Measurements from ENCODE around the gene TBC1D22B. TPM values are rescaled to one million over a fixed set of nuclear protein-coding genes. Genes with fewer than 3 reads are reported as not detected.

TBC1D22B gene
- total RNA-seq, 1 experiment from 2014 or later = 11.8 TPM

DNA sequence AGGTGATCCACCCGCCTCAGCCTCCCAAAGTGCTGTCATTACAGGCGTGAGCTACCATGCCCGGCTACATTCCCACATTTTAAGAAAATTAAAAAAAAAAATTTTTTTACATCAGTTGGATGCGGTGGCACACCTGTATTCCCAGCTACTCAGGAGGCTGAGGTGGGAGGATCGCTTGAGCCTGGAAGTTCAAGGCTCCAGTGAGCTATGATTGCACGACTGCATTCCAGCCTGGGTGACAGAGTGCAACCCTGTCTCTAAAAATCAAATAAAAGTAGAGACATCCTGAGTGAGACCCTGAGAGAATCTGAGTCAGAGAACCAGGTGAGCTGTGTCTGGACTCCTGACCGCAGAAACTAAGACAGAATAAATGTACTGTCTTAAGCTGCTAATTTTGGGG, 48.8 kb upstream of the TBC1D22B start:
- BruUV-seq (replicated peaks) = no TSS peak
- no peaks in the 10 kb centered on the region for H3K9me3 Mint-ChIP-seq (ENCODE audit: unreplicated experiment)
- no peak overlapping the region for H3K4me3 Mint-ChIP-seq (ENCODE audit: unreplicated experiment)
- Histone ChIP-seq H3K9me3 (no peaks in the 10 kb centered on the region), H3K4me1 (peaks cover 21% of the 10 kb centered on the region), H3K27me3 (replicated peaks; ENCODE audit: control insufficient read depth, insufficient read depth, low read length) (no peaks in the 10 kb centered on the region), H3K36me3 (ENCODE audit: control insufficient read depth, insufficient read depth, low read length) (no peaks in the 10 kb centered on the region), H3K4me3 (ENCODE audit: low read depth, low read length) (no peak overlapping the region)
- H3K4me1 Mint-ChIP-seq (ENCODE audit: low read depth, unreplicated experiment) = peaks cover 20% of the 10 kb centered on the region
- intact Hi-C loops (cut with micrococcal nuclease; ENCODE audit: unreplicated experiment) = loop anchor here (1.0 to 10.0 kb wide), 4 partner anchors 150 to 294 kb away; no protein-coding TSS in a partner anchor
- H3K36me3 Mint-ChIP-seq (ENCODE audit: insufficient read depth, unreplicated experiment) = peaks cover 6% of the 10 kb centered on the region
- TF ChIP-seq, protein P1, sequence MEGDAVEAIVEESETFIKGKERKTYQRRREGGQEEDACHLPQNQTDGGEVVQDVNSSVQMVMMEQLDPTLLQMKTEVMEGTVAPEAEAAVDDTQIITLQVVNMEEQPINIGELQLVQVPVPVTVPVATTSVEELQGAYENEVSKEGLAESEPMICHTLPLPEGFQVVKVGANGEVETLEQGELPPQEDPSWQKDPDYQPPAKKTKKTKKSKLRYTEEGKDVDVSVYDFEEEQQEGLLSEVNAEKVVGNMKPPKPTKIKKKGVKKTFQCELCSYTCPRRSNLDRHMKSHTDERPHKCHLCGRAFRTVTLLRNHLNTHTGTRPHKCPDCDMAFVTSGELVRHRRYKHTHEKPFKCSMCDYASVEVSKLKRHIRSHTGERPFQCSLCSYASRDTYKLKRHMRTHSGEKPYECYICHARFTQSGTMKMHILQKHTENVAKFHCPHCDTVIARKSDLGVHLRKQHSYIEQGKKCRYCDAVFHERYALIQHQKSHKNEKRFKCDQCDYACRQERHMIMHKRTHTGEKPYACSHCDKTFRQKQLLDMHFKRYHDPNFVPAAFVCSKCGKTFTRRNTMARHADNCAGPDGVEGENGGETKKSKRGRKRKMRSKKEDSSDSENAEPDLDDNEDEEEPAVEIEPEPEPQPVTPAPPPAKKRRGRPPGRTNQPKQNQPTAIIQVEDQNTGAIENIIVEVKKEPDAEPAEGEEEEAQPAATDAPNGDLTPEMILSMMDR (IDR thresholded peaks at IDR 0.05; ENCODE audit: insufficient read depth in 1 of 2, low read depth in 1 of 2, low read length in 1 of 2, severe bottlenecking in 1 of 2, unreplicated experiment in 1 of 2) = no peak
- DNase-seq = no peak
- ChIA-PET CTCF (interaction anchor here (0.6 to 5.7 kb wide), 7 partner anchors 14 to 190 kb away, joined by 3 to 163 read pairs (median 5); no protein-coding TSS in a partner anchor), POLR2A (interaction anchor here (0.6 kb wide), 2 partner anchors 190 to 295 kb away, joined by 3 to 4 read pairs; no protein-coding TSS in a partner anchor)
- H3K27ac Mint-ChIP-seq (ENCODE audit: unreplicated experiment) = no peak overlapping the region
- no peaks in the 10 kb centered on the region for H3K27me3 Mint-ChIP-seq (ENCODE audit: insufficient read depth, unreplicated experiment)

- Histone ChIP-seq H3K36me3 (ENCODE audit: control insufficient read depth, insufficient read depth, low read length) (no peaks in the 10 kb centered on the region), H3K9me3 (no peaks in the 10 kb centered on the region), H3K4me1 (peaks cover 12% of the 10 kb centered on the region), H3K27me3 (replicated peaks; ENCODE audit: control insufficient read depth, insufficient read depth, low read length) (no peaks in the 10 kb centered on the region), H3K4me3 (ENCODE audit: low read depth, low read length) (no peak overlapping the region)
- H3K9me3 Mint-ChIP-seq (ENCODE audit: unreplicated experiment) = no peaks in the 10 kb centered on the region
- no peak overlapping the region for H3K4me3 Mint-ChIP-seq (ENCODE audit: unreplicated experiment)
- ChIA-PET CTCF (interaction anchor here (0.5 to 5.7 kb wide), 39 partner anchors 8 to 451 kb away, joined by 3 to 163 read pairs (median 4); partner anchors contain the start of genes MTCH1, PIM1, TBC1D22B and TMEM217), POLR2A (interaction anchor here (0.6 kb wide), 1 partner anchor 191 kb away, joined by 3 read pairs; no protein-coding TSS in a partner anchor)
- intact Hi-C loops (cut with micrococcal nuclease; ENCODE audit: unreplicated experiment) = loop anchor here (1.0 to 10.0 kb wide), 7 partner anchors 37 to 443 kb away; partner anchors contain the start of gene C6orf89
- BruUV-seq (replicated peaks) = no TSS peak
- no peak for DNase-seq
- no peaks in the 10 kb centered on the region for H3K27me3 Mint-ChIP-seq (ENCODE audit: insufficient read depth, unreplicated experiment)
- no peaks in the 10 kb centered on the region for H3K36me3 Mint-ChIP-seq (ENCODE audit: insufficient read depth, unreplicated experiment)
- TF ChIP-seq, protein P1 (IDR thresholded peaks at IDR 0.05; ENCODE audit: insufficient read depth in 1 of 2, low read depth in 1 of 2, low read length in 1 of 2, severe bottlenecking in 1 of 2, unreplicated experiment in 1 of 2) = no peak
- H3K4me1 Mint-ChIP-seq (ENCODE audit: low read depth, unreplicated experiment) = peaks cover 13% of the 10 kb centered on the region
- H3K27ac Mint-ChIP-seq (ENCODE audit: unreplicated experiment) = no peak overlapping the region
Observed at GRCh38 chr6:37209461-37210205, 47.9 kb upstream of the TBC1D22B start.

DNA sequence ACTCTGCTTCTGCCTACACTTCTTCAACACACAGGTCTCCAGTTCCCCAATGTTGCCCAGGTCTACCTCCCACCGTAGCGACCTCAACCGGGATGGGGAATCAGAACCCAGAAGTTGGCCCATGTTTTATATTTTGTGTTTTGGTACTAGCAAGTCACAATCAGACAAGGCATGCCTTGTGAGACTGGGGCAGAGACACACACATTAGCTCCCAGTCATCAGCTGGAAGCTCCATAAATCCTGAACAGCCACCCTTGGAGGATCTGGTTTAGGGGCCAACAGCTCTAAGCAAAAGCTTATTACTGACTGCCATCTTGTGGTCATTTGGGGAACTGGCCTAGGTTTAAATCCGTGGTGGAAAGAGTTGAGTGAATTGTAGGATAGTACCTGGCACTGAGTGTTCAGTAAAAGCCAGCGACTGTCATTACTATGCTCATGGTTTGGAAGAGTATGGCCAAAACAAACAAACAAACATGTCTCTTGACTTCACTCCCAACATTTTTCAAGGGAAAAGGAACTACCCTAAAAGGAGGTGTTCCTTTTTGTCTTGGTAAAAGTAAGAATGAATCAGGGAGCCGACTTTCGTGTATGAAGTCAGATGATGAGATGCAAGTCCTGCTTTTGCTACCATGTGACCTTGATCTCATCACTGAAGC, 47.1 kb upstream of the TBC1D22B start:
- Mint-ChIP-seq H3K9me3 (ENCODE audit: unreplicated experiment) (no peaks in the 10 kb centered on the region), H3K27ac (ENCODE audit: unreplicated experiment) (no peak overlapping the region), H3K27me3 (ENCODE audit: insufficient read depth, unreplicated experiment) (no peaks in the 10 kb centered on the region), H3K4me3 (ENCODE audit: unreplicated experiment) (no peak overlapping the region), H3K4me1 (ENCODE audit: low read depth, unreplicated experiment) (peaks cover 13% of the 10 kb centered on the region), H3K36me3 (ENCODE audit: insufficient read depth, unreplicated experiment) (no peaks in the 10 kb centered on the region)
- Histone ChIP-seq H3K9me3 (no peaks in the 10 kb centered on the region), H3K36me3 (ENCODE audit: control insufficient read depth, insufficient read depth, low read length) (no peaks in the 10 kb centered on the region), H3K4me3 (ENCODE audit: low read depth, low read length) (no peak overlapping the region), H3K4me1 (peaks cover 4% of the 10 kb centered on the region), H3K27me3 (replicated peaks; ENCODE audit: control insufficient read depth, insufficient read depth, low read length) (no peaks in the 10 kb centered on the region)
- ChIA-PET CTCF (interaction anchor here (0.5 to 5.7 kb wide), 37 partner anchors 9 to 452 kb away, joined by 3 to 163 read pairs (median 4); partner anchors contain the start of genes MTCH1, PIM1, TBC1D22B and TMEM217), POLR2A (no interaction called here)
- BruUV-seq (replicated peaks) = no TSS peak
- peak; percentile 76 to 85 for DNase-seq
- TF ChIP-seq, protein P1 (IDR thresholded peaks at IDR 0.05; ENCODE audit: insufficient read depth in 1 of 2, low read depth in 1 of 2, low read length in 1 of 2, severe bottlenecking in 1 of 2, unreplicated experiment in 1 of 2) = peak; percentile 83 to 88
- intact Hi-C loops (cut with micrococcal nuclease; ENCODE audit: unreplicated experiment) = loop anchor here (1.0 to 2.0 kb wide), 5 partner anchors 38 to 444 kb away; partner anchors contain the start of gene C6orf89

Data from Caco-2 (cell line).